A673 (cell line): ENCODE results near the gene ALDOC. TPM values are rescaled to one million over a fixed set of nuclear protein-coding genes. Genes with fewer than 3 reads are reported as not detected.

Experiments used
- BruUV-seq: library from RNA; stranded (reverse); fragments of 400-500 nt; replicated peaks from 2 replicates; lab custom pipeline; 2021; lab: Mats Ljungman, UMichigan
- CTCF ChIA-PET: fragments of 300-600 bp; sonication (Branson Sonifier 250); formaldehyde crosslinking; loops from one replicate; lab custom pipeline; 2022; ENCODE audit warnings: antibody characterized with exemption; lab: Charles Lee
- POLR2A ChIA-PET: fragments of 300-600 bp; sonication (Branson Sonifier 250); formaldehyde crosslinking; loops from one replicate; lab custom pipeline; 2022; ENCODE audit warnings: antibody characterized with exemption; ENCODE audit not compliant: low non-redundant PET; lab: Charles Lee
- DNase-seq: peaks from one replicate; pipeline ENCODE4 v3.0.0-alpha.2; 2015; ENCODE audit warnings: low spot score
- H3K27ac ChIP-seq: fragments of 200-600 bp; sonication (generic); 2 replicates; pipeline ENCODE4 v1.5.1; 2016; ENCODE audit warnings: mixed run types, low read depth, mild to moderate bottlenecking, mixed read lengths, antibody characterized with exemption, low read length; ENCODE audit not compliant: poor library complexity, severe bottlenecking
- H3K27me3 ChIP-seq: fragments of 200-600 bp; sonication (generic); replicated peaks from 2 replicates; pipeline ENCODE4 v1.6.1; 2017; ENCODE audit warnings: mixed run types, low read depth, mild to moderate bottlenecking, mixed read lengths, antibody characterized with exemption, low read length; ENCODE audit not compliant: insufficient read depth, poor library complexity
- H3K36me3 ChIP-seq: fragments of 200-600 bp; sonication (generic); 2 replicates; pipeline ENCODE4 v1.6.1; 2016; ENCODE audit warnings: mixed run types, mild to moderate bottlenecking, mixed read lengths, antibody characterized with exemption, low read length; ENCODE audit not compliant: insufficient read depth, poor library complexity, severe bottlenecking
- H3K4me1 ChIP-seq: fragments of 200-600 bp; sonication (generic); 2 replicates; pipeline ENCODE4 v1.6.1; 2017; ENCODE audit warnings: mixed run types, mild to moderate bottlenecking, mixed read lengths, antibody characterized with exemption, low read length; ENCODE audit not compliant: insufficient read depth, poor library complexity, severe bottlenecking
- H3K4me3 ChIP-seq: fragments of 200-600 bp; sonication (generic); 2 replicates; pipeline ENCODE4 v1.5.1; 2016; ENCODE audit warnings: low read depth, mixed run types, mild to moderate bottlenecking, mixed read lengths, low read length; ENCODE audit not compliant: poor library complexity, severe bottlenecking
- H3K9me3 ChIP-seq: fragments of 200-600 bp; sonication (generic); 2 replicates; pipeline ENCODE4 v1.6.1; 2016; ENCODE audit warnings: mixed run types, low read depth, mild to moderate bottlenecking, mixed read lengths, antibody characterized with exemption, low read length; ENCODE audit not compliant: poor library complexity, severe bottlenecking
- EZH2 ChIP-seq: fragments of 200-600 bp; sonication (generic); IDR thresholded peaks from 2 replicates; pipeline ENCODE4 v1.6.1; 2017; ENCODE audit warnings: borderline replicate concordance, low read depth, mild to moderate bottlenecking, mixed read lengths, antibody characterized with exemption, low read length; ENCODE audit not compliant: poor library complexity, severe bottlenecking
- intact Hi-C: fragments of 100-400 bp; cut with micrococcal nuclease; formaldehyde crosslinking; loops from one replicate; pipeline ENCODE4 v1.10.0; 2022; ENCODE audit not compliant: unreplicated experiment
- total RNA-seq: library from RNA; stranded (reverse); gene quantifications from 2 replicates; pipeline ENCODE4 v1.2.3, GENCODE V29; 2021
- TF ChIP-seq, protein P1 (sequence below): fragments of 300-800, 200-600 bp; sonication (generic); conservative IDR thresholded peaks from 2 replicates; pipeline ENCODE4 v1.5.1; 2017; ENCODE audit warnings: low read depth, mild to moderate bottlenecking, antibody characterized with exemption, low read length, moderate library complexity, mixed read lengths

The ALDOC gene
- total RNA-seq, 1 experiment from 2014 or later: 9.7 TPM

DNA sequence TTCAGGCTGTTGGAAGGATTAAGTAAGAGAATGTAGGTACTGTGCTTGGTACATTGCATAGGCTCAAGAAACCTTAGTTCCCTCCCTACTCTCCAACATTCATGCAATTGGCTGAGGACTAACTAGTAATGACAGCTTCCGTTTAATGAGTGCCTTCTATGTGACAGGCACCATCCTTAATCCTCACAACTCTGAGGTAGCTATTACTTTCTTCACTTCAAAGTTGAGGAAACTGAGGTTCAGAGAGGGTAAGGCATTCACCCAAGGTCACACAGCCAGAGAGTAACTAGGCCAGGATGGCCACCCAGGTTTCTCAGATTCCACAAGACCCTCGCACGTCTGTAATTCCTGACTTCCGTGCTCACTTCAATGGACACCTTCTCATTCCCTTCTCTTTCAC lies 46.4 kb downstream of the ALDOC start:
- ChIA-PET POLR2A (no interaction called here), CTCF (no interaction called here)
- Histone ChIP-seq H3K27me3 (peaks cover 5% of the 10 kb centered on the region), H3K4me3 (no peak overlapping the region), H3K4me1 (no peaks in the 10 kb centered on the region), H3K9me3 (no peaks in the 10 kb centered on the region), H3K27ac (no peak overlapping the region), H3K36me3 (no peaks in the 10 kb centered on the region)
- BruUV-seq: no TSS peak
- TF ChIP-seq, protein P1, sequence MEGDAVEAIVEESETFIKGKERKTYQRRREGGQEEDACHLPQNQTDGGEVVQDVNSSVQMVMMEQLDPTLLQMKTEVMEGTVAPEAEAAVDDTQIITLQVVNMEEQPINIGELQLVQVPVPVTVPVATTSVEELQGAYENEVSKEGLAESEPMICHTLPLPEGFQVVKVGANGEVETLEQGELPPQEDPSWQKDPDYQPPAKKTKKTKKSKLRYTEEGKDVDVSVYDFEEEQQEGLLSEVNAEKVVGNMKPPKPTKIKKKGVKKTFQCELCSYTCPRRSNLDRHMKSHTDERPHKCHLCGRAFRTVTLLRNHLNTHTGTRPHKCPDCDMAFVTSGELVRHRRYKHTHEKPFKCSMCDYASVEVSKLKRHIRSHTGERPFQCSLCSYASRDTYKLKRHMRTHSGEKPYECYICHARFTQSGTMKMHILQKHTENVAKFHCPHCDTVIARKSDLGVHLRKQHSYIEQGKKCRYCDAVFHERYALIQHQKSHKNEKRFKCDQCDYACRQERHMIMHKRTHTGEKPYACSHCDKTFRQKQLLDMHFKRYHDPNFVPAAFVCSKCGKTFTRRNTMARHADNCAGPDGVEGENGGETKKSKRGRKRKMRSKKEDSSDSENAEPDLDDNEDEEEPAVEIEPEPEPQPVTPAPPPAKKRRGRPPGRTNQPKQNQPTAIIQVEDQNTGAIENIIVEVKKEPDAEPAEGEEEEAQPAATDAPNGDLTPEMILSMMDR: no peak
- no peak for TF ChIP-seq EZH2
- intact Hi-C loops: no loop called here
- no peak for DNase-seq

DNA sequence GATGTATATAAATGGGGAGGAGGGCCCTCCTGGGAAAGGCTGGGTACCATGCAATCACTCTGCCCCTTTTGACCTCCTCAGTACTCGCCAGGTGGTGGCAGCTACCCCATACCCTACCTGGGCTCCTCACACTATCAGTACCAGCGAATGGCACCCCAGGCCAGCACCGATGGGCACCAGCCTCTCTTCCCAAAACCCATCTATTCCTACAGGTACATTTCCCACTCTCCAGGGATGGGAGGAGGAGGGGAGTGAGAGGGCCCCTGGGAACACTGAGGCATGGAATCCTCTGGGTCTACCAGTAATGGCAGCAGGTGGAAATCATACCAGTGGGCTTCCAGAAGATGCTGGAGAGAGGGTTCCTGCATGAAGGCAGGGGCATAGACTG lies 47.7 kb downstream of the ALDOC start:
- no peak overlapping the region for H3K4me3 ChIP-seq
- no peaks in the 10 kb centered on the region for H3K4me1 ChIP-seq
- no TSS peak for BruUV-seq
- no peak overlapping the region for H3K27ac ChIP-seq
- ChIA-PET CTCF (no interaction called here), POLR2A (no interaction called here)
- intact Hi-C loops: no loop called here
- no peaks in the 10 kb centered on the region for H3K9me3 ChIP-seq
- no peak for DNase-seq
- H3K27me3 ChIP-seq: peaks cover 5% of the 10 kb centered on the region
- H3K36me3 ChIP-seq: no peaks in the 10 kb centered on the region
- TF ChIP-seq EZH2: no peak
- TF ChIP-seq, protein P1: no peak

DNA sequence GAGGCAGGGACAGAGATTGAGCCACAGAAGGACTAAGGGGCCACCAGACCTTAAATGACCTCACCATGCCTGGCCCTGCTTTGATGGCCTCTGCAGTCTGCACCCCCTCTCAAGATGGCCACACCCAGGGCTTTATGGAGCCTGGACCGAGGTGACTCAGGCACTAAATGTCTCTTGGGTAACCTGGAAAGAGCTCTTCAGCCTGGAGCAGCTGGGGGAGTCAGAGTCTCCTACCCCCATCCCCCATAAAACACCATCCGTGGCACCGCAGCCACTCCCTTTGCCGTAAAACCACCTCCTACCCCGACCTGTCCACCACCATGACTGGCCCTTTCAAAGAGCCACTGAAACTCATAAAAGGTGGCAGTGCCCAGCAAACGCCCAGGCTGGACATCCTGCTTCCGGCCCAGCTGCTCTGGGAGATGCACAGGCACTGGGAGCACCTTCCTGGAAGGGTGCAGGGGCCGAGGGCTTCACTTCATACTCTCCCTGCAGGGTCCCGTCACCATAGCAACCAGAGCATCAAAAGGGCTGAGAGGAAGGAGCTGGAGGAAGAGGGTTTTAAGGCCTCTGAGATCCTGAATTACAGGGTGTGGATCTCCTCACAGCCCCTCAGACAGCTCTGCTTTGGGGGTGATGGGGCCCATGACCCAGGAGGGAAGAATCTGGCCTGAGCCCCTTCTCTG lies 48.2 kb downstream of the ALDOC start:
- DNase-seq: no peak
- Histone ChIP-seq H3K27ac (no peak overlapping the region), H3K4me3 (no peak overlapping the region), H3K4me1 (no peaks in the 10 kb centered on the region), H3K36me3 (no peaks in the 10 kb centered on the region), H3K9me3 (no peaks in the 10 kb centered on the region), H3K27me3 (peaks cover 5% of the 10 kb centered on the region)
- CTCF ChIA-PET: no interaction called here
- TF ChIP-seq, protein P1: no peak
- TF ChIP-seq EZH2: no peak
- BruUV-seq: no TSS peak
- intact Hi-C loops: no loop called here
- POLR2A ChIA-PET: no interaction called here
